Endometrial microvascular endothelial cells (primary cell): ENCODE data around the gene USP13. TPM values are rescaled to one million over a fixed set of nuclear protein-coding genes. Genes with fewer than 3 reads are reported as not detected.

Experiments used
- in situ Hi-C: cut with HindIII; loops from 2 replicates; pipeline ENCODE4 v1.10.0; 2017; ENCODE audit warnings: low sequenced_read_pairs, low pct_unique_long_range_greater_than_20kb; ENCODE audit errors: inconsistent ontology term
- total RNA-seq: library from RNA; depleted of rRNA; stranded (reverse); fragments of >200 nt; gene quantifications from one replicate; pipeline ENCODE4 v1.2.3, GENCODE V29; 2015; ENCODE audit errors: inconsistent ontology term

USP13 gene
- total RNA-seq, 1 donor from 2014 or later, result 18.7 TPM

- in situ Hi-C loops, result no loop called here
Observed at GRCh38 chr3:179726075-179726699, 73.3 kb downstream of the USP13 start.

GRCh38 chr3:179729086-179729485 lies 76.2 kb downstream of the USP13 start:
- in situ Hi-C loops, result no loop called here

- in situ Hi-C loops, result no loop called here
Observed at GRCh38 chr3:179729981-179730380, 77.1 kb downstream of the USP13 start.

GRCh38 chr3:179730506-179730905 lies 77.7 kb downstream of the USP13 start:
- in situ Hi-C loops, result no loop called here

GRCh38 chr3:179731544-179731943 lies 78.7 kb downstream of the USP13 start:
- in situ Hi-C loops, result no loop called here

GRCh38 chr3:179732661-179733348 lies 80.0 kb downstream of the USP13 start:
- in situ Hi-C loops, result no loop called here

- in situ Hi-C loops, result no loop called here
Observed at GRCh38 chr3:179733797-179734196, 81.0 kb downstream of the USP13 start.

- in situ Hi-C loops, result no loop called here
Observed at GRCh38 chr3:179734497-179735281, 81.8 kb downstream of the USP13 start.

- in situ Hi-C loops, result no loop called here
Observed at GRCh38 chr3:179735321-179735720, 82.5 kb downstream of the USP13 start.

GRCh38 chr3:179738998-179739397 lies 86.2 kb downstream of the USP13 start:
- in situ Hi-C loops, result no loop called here

GRCh38 chr3:179739816-179740594 lies 87.2 kb downstream of the USP13 start:
- in situ Hi-C loops, result no loop called here

- in situ Hi-C loops, result no loop called here
Observed at GRCh38 chr3:179743913-179744312, 91.1 kb downstream of the USP13 start.

- in situ Hi-C loops, result no loop called here
Observed at GRCh38 chr3:179744667-179745066, 91.8 kb downstream of the USP13 start.

- in situ Hi-C loops, result no loop called here
Observed at GRCh38 chr3:179745079-179745478, 92.2 kb downstream of the USP13 start.

- in situ Hi-C loops, result no loop called here
Observed at GRCh38 chr3:179745716-179746115, 92.9 kb downstream of the USP13 start.

GRCh38 chr3:179750720-179751328 lies 98.0 kb downstream of the USP13 start:
- in situ Hi-C loops, result no loop called here

GRCh38 chr3:179760944-179761343 lies 108.1 kb downstream of the USP13 start:
- in situ Hi-C loops, result no loop called here

- in situ Hi-C loops, result no loop called here
Observed at GRCh38 chr3:179765396-179765795, 112.6 kb downstream of the USP13 start.
